Measurements from ENCODE around the gene LRRN2. TPM values are rescaled to one million over a fixed set of nuclear protein-coding genes. Genes with fewer than 3 reads are reported as not detected.

The LRRN2 gene
- total RNA-seq, 2 donors from 2014 or later = 11.4 to 16.2 TPM

DNA sequence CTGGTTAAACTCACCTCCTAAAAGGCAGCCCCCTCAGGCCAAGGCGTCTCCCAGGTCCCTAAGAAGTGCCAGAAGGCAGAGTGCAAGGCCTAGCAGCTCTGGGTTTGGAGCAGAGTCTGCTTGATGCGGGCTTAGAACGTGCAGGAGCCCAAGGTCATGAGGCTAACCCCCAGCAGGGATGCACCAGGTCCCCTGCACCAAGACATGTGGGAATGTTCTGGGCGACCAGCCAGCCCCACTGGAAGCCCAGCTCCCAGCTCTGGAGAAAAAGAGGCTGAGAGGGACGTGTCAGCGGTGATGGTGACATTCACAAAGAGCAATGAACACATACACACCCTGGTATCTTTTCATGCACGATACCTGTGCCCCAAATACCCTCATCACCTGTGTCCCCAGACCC is 5.1 kb downstream of the LRRN2 start:
- Histone ChIP-seq H3K4me1 (ENCODE audit: control insufficient read depth, insufficient read depth, low read length) (peaks cover 9% of the 10 kb centered on the region), H3K27me3 (ENCODE audit: control insufficient read depth, insufficient read depth, low read length, poor library complexity, severe bottlenecking) (no peaks in the 10 kb centered on the region), H3K36me3 (ENCODE audit: control insufficient read depth, insufficient read depth, low read length) (no peaks in the 10 kb centered on the region), H3K27ac (ENCODE audit: low read depth, low read length) (no peak overlapping the region), H3K9me3 (ENCODE audit: control insufficient read depth, low read length) (no peaks in the 10 kb centered on the region), H3K9ac (ENCODE audit: extremely low read depth, low read length, poor library complexity, severe bottlenecking) (no peak overlapping the region), H3K4me3 (ENCODE audit: low read length) (no peak overlapping the region)
- peaks cover 10% of the 10 kb centered on the region for H3K4me1 Mint-ChIP-seq
- TF ChIP-seq CTCF (conservative IDR thresholded peaks at IDR 0.05) = no peak
- no peaks in the 10 kb centered on the region for H3K9me3 Mint-ChIP-seq
- WGBS, 2 experiments (ENCODE audit: insufficient coverage in 1 of 2, insufficient read length in 1 of 2) = 88 to 93% methylated on average over 5 to 7 of the region's 7 CpGs
- H3K36me3 Mint-ChIP-seq (ENCODE audit: low read depth) = no peaks in the 10 kb centered on the region
- DNase-seq = no peak
- no peak overlapping the region for H3K27ac Mint-ChIP-seq
- H3K4me3 Mint-ChIP-seq = no peak overlapping the region
- peaks cover 2% of the 10 kb centered on the region for H3K27me3 Mint-ChIP-seq (ENCODE audit: insufficient read depth)

- Histone ChIP-seq H3K9ac (ENCODE audit: extremely low read depth, low read length, poor library complexity, severe bottlenecking) (no peak overlapping the region), H3K4me1 (ENCODE audit: control insufficient read depth, insufficient read depth, low read length) (peaks cover 9% of the 10 kb centered on the region), H3K27me3 (ENCODE audit: control insufficient read depth, insufficient read depth, low read length, poor library complexity, severe bottlenecking) (no peaks in the 10 kb centered on the region), H3K9me3 (ENCODE audit: control insufficient read depth, low read length) (no peaks in the 10 kb centered on the region), H3K4me3 (ENCODE audit: low read length) (no peak overlapping the region), H3K27ac (ENCODE audit: low read depth, low read length) (no peak overlapping the region), H3K36me3 (ENCODE audit: control insufficient read depth, insufficient read depth, low read length) (no peaks in the 10 kb centered on the region)
- H3K27me3 Mint-ChIP-seq (ENCODE audit: insufficient read depth) = peaks cover 2% of the 10 kb centered on the region
- WGBS, 2 experiments (ENCODE audit: insufficient coverage in 1 of 2, insufficient read length in 1 of 2) = 87 to 100% methylated on average over 2 to 3 of the region's 3 CpGs
- H3K36me3 Mint-ChIP-seq (ENCODE audit: low read depth) = no peaks in the 10 kb centered on the region
- H3K4me3 Mint-ChIP-seq = no peak overlapping the region
- no peak overlapping the region for H3K27ac Mint-ChIP-seq
- no peak for TF ChIP-seq CTCF (conservative IDR thresholded peaks at IDR 0.05)
- H3K4me1 Mint-ChIP-seq = peaks cover 10% of the 10 kb centered on the region
- H3K9me3 Mint-ChIP-seq = no peaks in the 10 kb centered on the region
- DNase-seq = no peak
Observed at GRCh38 chr1:204680051-204680450, 5.5 kb downstream of the LRRN2 start.

DNA sequence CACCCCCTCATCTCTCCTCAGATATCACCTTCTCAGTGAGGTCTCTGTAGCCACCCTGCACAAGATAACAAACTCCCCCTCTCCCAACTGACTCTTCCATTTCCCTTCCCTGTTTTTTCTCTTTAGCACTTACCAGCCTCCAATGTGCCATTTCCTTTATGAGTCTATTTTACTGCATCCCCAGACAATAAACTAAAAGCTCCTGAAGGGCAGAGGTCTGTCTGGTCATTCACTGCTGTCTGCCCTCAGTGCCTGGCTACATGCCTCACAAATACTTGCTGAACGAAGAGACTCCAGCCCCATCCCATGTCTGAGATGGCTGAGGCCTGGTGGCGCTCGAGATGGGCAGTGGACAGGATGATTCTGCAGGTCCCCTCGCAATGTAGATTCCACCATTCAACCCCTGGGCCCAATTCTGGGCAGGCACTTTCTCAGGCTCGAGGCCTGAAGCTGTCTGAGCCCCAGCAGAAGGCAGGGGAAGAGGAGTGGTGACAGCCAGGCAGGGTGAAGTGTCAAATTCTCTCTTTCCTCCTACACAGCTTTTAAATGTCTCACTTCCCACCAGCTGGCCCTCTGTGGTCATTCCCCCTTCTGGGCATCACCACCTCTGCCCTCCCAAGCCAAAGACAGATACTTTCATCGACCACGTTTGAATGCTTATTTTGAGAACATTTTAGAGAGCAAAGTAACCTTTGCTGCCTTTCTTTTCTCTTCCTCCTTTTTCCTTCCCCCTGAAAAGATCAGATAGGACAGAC is 6.6 kb downstream of the LRRN2 start:
- Mint-ChIP-seq H3K9me3 (no peaks in the 10 kb centered on the region), H3K27ac (no peak overlapping the region), H3K27me3 (ENCODE audit: insufficient read depth) (no peaks in the 10 kb centered on the region), H3K4me3 (no peak overlapping the region), H3K36me3 (ENCODE audit: low read depth) (peaks cover 5% of the 10 kb centered on the region), H3K4me1 (peaks cover 7% of the 10 kb centered on the region)
- no peaks in the 10 kb centered on the region for H3K36me3 ChIP-seq (ENCODE audit: control insufficient read depth, insufficient read depth, low read length)
- TF ChIP-seq CTCF (conservative IDR thresholded peaks at IDR 0.05) = no peak
- DNase-seq = no peak
- H3K9me3 ChIP-seq (ENCODE audit: control insufficient read depth, low read length) = no peaks in the 10 kb centered on the region
- H3K27ac ChIP-seq (ENCODE audit: low read depth, low read length) = no peak overlapping the region
- no peak overlapping the region for H3K9ac ChIP-seq (ENCODE audit: extremely low read depth, low read length, poor library complexity, severe bottlenecking)
- H3K27me3 ChIP-seq (ENCODE audit: control insufficient read depth, insufficient read depth, low read length, poor library complexity, severe bottlenecking) = no peaks in the 10 kb centered on the region
- H3K4me3 ChIP-seq (ENCODE audit: low read length) = no peak overlapping the region
- H3K4me1 ChIP-seq (ENCODE audit: control insufficient read depth, insufficient read depth, low read length) = peaks cover under 1% of the 10 kb centered on the region
- WGBS, 2 experiments (ENCODE audit: insufficient coverage in 1 of 2, insufficient read length in 1 of 2) = 92 to 95% methylated on average over 6 to 7 of the region's 7 CpGs
